ENCODE measurements around the gene ARHGEF28.

The ARHGEF28 gene

DNA sequence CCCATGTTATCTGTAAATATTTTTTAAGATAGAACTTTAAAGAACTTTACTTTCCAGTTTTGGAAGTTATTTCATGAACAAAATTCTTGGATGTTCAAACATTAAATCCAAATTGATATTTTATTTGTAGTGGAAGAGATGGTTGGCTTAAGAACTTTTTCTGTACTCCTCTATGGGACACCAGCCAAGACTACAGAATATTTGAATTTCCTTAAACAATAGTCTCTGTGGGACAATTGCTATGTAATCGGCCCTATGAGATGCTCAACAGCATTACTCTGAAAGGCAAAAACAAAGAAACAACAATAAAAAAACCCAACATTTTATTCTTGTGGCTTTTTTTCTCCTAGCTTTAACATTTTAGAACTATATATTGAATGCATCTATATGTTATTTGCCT lies 289.3 kb downstream of the ARHGEF28 start:
- no peak for DNase-seq (ENCODE audit: low spot score)
- TF ChIP-seq CTCF (IDR thresholded peaks at IDR 0.05; ENCODE audit: borderline replicate concordance, control extremely low read depth, extremely low read depth, insufficient read depth, missing control alignments) = no peak
- in situ Hi-C loops (cut with MboI; ENCODE audit: low sequenced_read_pairs, unreplicated experiment) = loop anchor here (25.0 kb wide), 1 partner anchor 997 kb away; no protein-coding TSS in a partner anchor

DNA sequence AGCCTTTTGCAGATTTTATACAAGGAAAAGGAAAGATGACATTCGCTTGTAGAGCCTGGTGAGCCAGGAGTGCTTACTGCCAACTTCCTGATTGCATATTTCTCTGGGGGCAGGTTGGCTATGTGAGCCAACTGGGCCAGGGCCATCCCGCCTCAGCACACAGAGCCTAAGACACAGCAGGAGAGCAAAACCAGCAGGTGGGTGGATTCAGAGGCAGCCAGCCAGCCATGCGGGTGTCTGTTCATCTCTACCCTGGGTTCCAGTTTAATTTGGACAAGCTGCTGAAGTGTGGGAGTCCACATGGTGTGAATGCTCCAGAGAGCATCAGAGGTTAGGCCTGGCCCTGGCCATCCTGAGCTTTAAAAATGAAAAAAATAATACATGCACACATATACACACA lies 291.4 kb downstream of the ARHGEF28 start:
- TF ChIP-seq CTCF (IDR thresholded peaks at IDR 0.05; ENCODE audit: borderline replicate concordance, control extremely low read depth, extremely low read depth, insufficient read depth, missing control alignments) = no peak
- in situ Hi-C loops (cut with MboI; ENCODE audit: low sequenced_read_pairs, unreplicated experiment) = loop anchor here (25.0 kb wide), 1 partner anchor 995 kb away; no protein-coding TSS in a partner anchor
- DNase-seq (ENCODE audit: low spot score) = no peak

- in situ Hi-C loops (cut with MboI; ENCODE audit: low sequenced_read_pairs, unreplicated experiment) = loop anchor here (25.0 kb wide), 1 partner anchor 994 kb away; no protein-coding TSS in a partner anchor
- DNase-seq (ENCODE audit: low spot score) = no peak
- no peak for TF ChIP-seq CTCF (IDR thresholded peaks at IDR 0.05; ENCODE audit: borderline replicate concordance, control extremely low read depth, extremely low read depth, insufficient read depth, missing control alignments)
Measured at GRCh38 chr5:73917891-73918290, 291.9 kb downstream of the ARHGEF28 start.

DNA sequence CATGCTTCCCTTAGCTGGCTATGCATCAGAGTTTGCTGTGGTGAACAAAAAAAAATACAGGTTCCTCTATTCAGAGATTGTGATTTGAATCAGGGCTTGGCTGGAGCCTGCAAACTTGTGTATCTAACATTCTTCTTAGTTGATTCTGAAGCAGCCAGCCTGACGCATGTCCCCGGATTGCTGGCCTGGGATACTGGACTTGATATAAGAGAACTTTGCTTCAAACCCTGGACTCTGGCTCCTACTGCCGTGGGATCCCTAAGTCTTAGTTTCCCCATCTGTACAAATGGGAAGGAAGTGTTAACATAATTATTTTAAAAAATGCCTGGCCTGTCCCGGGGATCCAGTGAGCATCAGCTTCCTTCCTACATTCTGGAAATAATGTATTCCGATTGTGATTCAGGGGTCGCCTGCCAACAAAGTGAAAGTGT lies 292.8 kb downstream of the ARHGEF28 start:
- no peak for TF ChIP-seq CTCF (IDR thresholded peaks at IDR 0.05; ENCODE audit: borderline replicate concordance, control extremely low read depth, extremely low read depth, insufficient read depth, missing control alignments)
- DNase-seq (ENCODE audit: low spot score) = no peak
- in situ Hi-C loops (cut with MboI; ENCODE audit: low sequenced_read_pairs, unreplicated experiment) = loop anchor here (25.0 kb wide), 1 partner anchor 993 kb away; no protein-coding TSS in a partner anchor

- DNase-seq (ENCODE audit: low spot score) = no peak
- TF ChIP-seq CTCF (IDR thresholded peaks at IDR 0.05; ENCODE audit: borderline replicate concordance, control extremely low read depth, extremely low read depth, insufficient read depth, missing control alignments) = no peak
- in situ Hi-C loops (cut with MboI; ENCODE audit: low sequenced_read_pairs, unreplicated experiment) = loop anchor here (25.0 kb wide), 1 partner anchor 991 kb away; no protein-coding TSS in a partner anchor
Measured at GRCh38 chr5:73921741-73922140, 295.7 kb downstream of the ARHGEF28 start.

GRCh38 chr5:73922224-73922623 lies 296.2 kb downstream of the ARHGEF28 start:
- in situ Hi-C loops (cut with MboI; ENCODE audit: low sequenced_read_pairs, unreplicated experiment) = loop anchor here (25.0 kb wide), 1 partner anchor 990 kb away; no protein-coding TSS in a partner anchor

More at GRCh38 chr5:73922224-73922623, 296.2 kb downstream of the ARHGEF28 start:
- DNase-seq (ENCODE audit: low spot score) = no peak
- no peak for TF ChIP-seq CTCF (IDR thresholded peaks at IDR 0.05; ENCODE audit: borderline replicate concordance, control extremely low read depth, extremely low read depth, insufficient read depth, missing control alignments)
